Fibroblast of villous mesenchyme (primary cell): ENCODE data around the gene GAST. TPM values are rescaled to one million over a fixed set of nuclear protein-coding genes. Genes with fewer than 3 reads are reported as not detected.
"Not testable (repeated sequence)": the region's sequence is repeated elsewhere in the genome, so short reads cannot be mapped to it uniquely, and the experiment has no call there.

Source experiments
- DNase-seq: peaks from one replicate; pipeline ENCODE4 v3.0.0-alpha.2; 2010; ENCODE audit warnings: low read depth
- H3K4me3 ChIP-seq: 2 replicates; pipeline ENCODE4 v1.5.1; 2011; ENCODE audit warnings: low read depth, mild to moderate bottlenecking, low read length
- total RNA-seq: library from RNA; depleted of rRNA; stranded (reverse); fragments of >200 nt; gene quantifications from 2 replicates; pipeline ENCODE4 v1.2.3, GENCODE V29; 2012
- TF ChIP-seq, protein P1 (sequence below): IDR thresholded peaks from 2 replicates; pipeline ENCODE4 v1.5.1; 2012; ENCODE audit warnings: low read depth, mild to moderate bottlenecking, low read length; ENCODE audit not compliant: insufficient read depth

GAST gene
- total RNA-seq, 1 donor: not detected

DNA sequence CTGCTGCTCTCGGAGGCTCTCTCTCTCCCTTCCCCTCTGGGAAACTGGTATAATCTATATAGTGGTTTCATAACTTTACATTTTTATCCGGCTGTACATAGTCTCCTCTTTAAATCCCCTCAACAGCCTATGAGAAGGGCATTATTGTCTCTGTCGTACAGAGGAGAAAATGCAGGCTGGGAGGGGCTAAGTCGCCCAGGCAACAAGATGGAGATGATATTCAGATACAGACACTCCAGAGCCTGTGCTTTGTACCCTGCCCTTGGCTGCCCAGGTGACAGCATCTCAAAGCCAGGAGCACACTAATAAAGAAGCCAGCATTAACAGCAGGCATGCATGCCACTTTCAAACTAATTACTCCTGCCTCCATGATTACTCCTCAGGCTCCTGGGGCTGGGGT lies 28.1 kb upstream of the GAST start:
- no peak overlapping the region for H3K4me3 ChIP-seq
- TF ChIP-seq, protein P1, sequence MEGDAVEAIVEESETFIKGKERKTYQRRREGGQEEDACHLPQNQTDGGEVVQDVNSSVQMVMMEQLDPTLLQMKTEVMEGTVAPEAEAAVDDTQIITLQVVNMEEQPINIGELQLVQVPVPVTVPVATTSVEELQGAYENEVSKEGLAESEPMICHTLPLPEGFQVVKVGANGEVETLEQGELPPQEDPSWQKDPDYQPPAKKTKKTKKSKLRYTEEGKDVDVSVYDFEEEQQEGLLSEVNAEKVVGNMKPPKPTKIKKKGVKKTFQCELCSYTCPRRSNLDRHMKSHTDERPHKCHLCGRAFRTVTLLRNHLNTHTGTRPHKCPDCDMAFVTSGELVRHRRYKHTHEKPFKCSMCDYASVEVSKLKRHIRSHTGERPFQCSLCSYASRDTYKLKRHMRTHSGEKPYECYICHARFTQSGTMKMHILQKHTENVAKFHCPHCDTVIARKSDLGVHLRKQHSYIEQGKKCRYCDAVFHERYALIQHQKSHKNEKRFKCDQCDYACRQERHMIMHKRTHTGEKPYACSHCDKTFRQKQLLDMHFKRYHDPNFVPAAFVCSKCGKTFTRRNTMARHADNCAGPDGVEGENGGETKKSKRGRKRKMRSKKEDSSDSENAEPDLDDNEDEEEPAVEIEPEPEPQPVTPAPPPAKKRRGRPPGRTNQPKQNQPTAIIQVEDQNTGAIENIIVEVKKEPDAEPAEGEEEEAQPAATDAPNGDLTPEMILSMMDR: no peak

DNA sequence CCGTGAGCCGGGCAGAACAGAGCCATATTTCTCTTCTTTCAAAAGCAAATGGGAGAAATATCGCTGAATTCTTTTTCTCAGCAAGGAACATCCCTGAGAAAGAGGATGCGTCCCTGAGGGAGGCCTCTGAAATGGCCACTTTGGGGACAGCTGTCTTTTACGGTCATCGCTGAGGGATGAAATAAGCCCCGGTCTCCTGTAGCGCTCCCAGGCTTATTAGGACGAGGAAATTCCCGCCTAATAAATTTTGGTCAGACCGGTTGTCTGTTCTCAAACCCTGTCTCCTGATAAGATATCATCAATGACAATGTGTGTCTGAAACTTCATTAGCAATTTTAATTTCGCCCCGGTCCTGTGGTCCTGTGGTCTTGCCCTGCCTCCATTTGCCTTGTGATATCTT lies 26.4 kb upstream of the GAST start:
- H3K4me3 ChIP-seq, DNase-seq: not testable (repeated sequence)

More for the DNA sequence above, 28.1 kb upstream of the GAST start:
- DNase-seq: no peak

DNA sequence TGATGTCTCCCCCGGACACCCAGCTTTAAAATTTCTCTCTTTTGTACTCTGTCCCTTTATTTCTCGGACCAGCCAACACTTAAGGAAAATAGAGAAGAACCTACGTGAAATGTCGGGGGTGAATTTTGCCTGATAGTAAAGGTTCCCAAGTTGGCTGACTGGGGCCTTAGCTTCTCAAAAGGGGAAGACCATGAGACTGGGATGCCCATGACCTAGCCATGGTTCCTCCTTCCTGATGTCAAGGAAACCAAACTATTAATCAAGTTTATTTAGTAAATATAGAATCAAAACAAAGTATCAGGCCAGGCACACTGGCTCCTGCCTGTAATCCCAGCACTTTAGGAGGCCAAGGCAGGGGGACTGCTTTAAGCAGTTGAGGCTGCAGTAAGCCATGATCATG lies 25.9 kb upstream of the GAST start:
- no peak overlapping the region for H3K4me3 ChIP-seq
- DNase-seq: no peak
- TF ChIP-seq, protein P1: no peak

DNA sequence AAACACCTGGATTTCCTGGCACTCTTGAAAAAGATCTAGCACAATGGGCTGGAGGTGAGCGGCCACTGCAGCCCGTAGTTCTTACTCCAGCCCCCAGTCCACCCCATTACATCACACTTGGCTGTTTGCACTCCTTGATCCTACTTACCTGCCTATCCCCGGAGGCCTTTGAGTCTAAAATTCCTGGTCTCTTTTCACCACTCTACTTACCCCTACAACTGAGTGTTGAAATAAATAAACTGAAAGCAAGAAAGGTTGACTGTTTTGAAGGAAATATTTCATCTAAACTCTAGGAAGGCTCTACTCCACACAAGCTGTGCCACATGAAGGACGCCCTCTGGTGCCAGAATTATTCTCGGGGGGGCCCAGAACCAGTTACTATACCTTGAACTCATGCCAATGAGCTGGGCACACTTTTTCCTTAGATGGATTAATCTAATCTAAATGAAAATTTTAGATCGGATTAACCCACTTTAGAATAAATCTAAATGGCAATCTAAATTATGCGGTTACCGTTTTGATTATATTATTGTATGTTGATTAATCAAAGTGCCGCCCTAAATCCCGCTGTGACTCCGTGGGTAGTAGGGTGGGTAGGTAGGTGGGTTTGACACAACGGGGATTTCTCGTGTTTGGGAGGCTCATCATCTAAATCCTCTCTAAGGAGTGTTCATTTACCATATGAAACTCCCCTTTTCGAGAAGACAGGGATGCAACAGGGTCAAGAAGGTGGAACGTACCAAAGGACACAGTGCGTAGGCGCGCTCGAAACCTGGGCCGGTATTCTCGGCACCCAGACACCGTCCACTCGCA lies 24.1 kb upstream of the GAST start:
- peak; percentile 16 for DNase-seq
- peak overlapping the region; percentile 84 for H3K4me3 ChIP-seq
- TF ChIP-seq, protein P1: no peak

DNA sequence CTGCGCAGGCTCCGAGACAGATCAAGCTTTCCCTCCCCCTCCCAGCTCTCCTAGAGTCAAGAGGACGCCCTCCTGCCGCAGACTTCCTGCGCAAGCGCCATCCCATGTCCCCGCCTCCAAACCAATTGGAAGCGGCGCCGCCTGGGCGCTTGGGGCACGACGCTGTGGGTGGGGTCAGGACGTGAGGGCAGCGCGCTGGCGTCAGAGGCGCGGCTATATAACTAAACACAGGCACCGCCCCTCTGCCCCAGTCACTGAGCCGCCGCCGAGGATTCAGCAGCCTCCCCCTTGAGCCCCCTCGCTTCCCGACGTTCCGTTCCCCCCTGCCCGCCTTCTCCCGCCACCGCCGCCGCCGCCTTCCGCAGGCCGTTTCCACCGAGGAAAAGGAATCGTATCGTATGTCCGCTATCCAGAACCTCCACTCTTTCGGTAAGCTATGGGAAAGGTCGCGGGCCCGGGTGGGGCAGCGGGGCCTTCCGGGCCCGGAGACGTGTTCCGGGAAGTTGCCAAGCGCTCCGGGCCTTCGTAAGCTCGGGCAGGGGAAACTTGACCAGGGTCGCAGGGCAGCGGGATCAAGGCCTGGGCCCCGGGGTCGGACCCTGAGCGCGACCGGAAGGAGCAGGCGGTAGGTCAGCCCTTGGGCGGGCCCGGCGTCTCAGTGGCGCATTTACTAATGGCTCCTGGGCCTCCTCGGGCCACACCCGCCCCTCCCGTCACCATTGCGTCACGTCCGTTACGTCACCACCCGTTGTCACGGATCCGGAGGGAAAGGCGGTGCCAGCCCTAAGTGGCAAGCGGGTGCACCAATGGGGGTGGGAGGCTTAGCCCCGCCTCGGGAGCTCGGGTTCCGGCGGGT lies 23.3 kb upstream of the GAST start, which contains the start of gene EIF1:
Gene EIF1, plus strand, starts transcription at position 245 of the 856 bp plus-strand sequence. Its CDS starts 154 bp downstream, at position 399.
- peak; percentile 100 for DNase-seq
- H3K4me3 ChIP-seq: peak within 1 kb of the TSS; percentile 97
- TF ChIP-seq, protein P1: no peak

DNA sequence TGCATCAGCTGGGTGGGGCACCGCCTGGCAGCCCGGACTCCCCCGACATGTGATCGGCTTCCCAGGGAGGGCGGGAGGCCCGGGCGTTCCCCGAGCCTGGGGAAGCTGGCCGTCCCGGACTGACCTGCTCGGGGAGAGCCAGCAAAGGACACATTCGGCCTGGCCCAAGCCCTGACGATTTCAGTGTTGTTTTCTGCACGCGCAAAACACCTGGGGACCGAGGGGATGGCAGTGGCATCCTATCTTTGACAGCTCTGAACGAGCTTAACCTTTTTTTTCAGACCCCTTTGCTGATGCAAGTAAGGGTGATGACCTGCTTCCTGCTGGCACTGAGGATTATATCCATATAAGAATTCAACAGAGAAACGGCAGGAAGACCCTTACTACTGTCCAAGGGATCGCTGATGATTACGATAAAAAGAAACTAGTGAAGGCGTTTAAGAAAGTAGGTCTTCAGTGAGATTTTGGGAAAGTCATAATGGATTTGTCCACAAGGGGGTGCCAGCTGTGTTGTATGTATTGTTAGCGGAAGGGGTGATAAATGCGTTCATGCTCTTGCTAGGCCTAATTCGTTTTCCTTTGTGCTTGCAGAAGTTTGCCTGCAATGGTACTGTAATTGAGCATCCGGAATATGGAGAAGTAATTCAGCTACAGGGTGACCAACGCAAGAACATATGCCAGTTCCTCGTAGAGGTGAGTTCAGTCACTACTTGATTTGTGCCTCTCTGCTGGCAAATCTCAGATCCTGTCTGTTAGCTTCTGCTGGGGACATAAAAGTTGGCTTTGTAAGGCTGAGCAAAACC lies 22.4 kb upstream of the GAST start:
- H3K4me3 ChIP-seq: peak overlapping the region; percentile 97
- TF ChIP-seq, protein P1: peak; percentile 71
- DNase-seq: peak; percentile 72
